Endothelial cell of umbilical vein (primary cell): ENCODE measurements around the gene TMEM234. TPM values are rescaled to one million over a fixed set of nuclear protein-coding genes. Genes with fewer than 3 reads are reported as not detected.

Experiments
- BruUV-seq: library from RNA; stranded (reverse); fragments of 400-500 nt; replicated peaks from 2 replicates; lab custom pipeline; 2021; lab: Mats Ljungman, UMichigan
- CTCF ChIA-PET: fragments of 300-600, 350-600 bp; sonication (Branson Sonifier 250); formaldehyde crosslinking; loops from one replicate; lab custom pipeline; 2021; ENCODE audit warnings: antibody characterized with exemption, inconsistent platforms; lab: Charles Lee
- POLR2A ChIA-PET: fragments of 300-600, 350-600 bp; sonication (Branson Sonifier 250); formaldehyde crosslinking; loops from one replicate; lab custom pipeline; 2021; ENCODE audit warnings: antibody characterized with exemption, inconsistent platforms; lab: Charles Lee
- DNase-seq: peaks from one replicate; pipeline ENCODE4 v3.0.0-alpha.2; 2011; ENCODE audit warnings: low read depth, low spot score
- FAIRE-seq: peaks from 2 replicates; lab custom pipeline; 2011; peaks lifted over from hg19 to GRCh38; lab: Jason Lieb, UNC
- H2AFZ ChIP-seq: 2 replicates; pipeline ENCODE4 v1.6.0; 2012; ENCODE audit warnings: low read depth, low read length, control low read depth, inconsistent platforms
- H3K27ac ChIP-seq: 2 replicates; pipeline ENCODE4 v1.5.1; 2011; ENCODE audit warnings: low read depth, mild to moderate bottlenecking, control low read depth, low read length, moderate library complexity; ENCODE audit not compliant: insufficient read depth
- H3K27me3 ChIP-seq, 2 experiments: 2 replicates each; pipeline versions ENCODE4 v1.6.0 to v1.6.1; 2011; ENCODE audit warnings: low read length in 2 of 2, mixed read lengths in 1 of 2; ENCODE audit not compliant: control insufficient read depth in 2 of 2, insufficient read depth in 2 of 2
- H3K36me3 ChIP-seq, 2 experiments: 2 replicates in 1 of 2; 3 replicates in 1 of 2; pipeline ENCODE4 v1.5.1; 2011; ENCODE audit warnings: low read length in 2 of 2, mild to moderate bottlenecking in 1 of 2, moderate library complexity in 1 of 2; ENCODE audit not compliant: control insufficient read depth in 2 of 2, insufficient read depth in 2 of 2; ENCODE audit errors: extremely low read depth in 1 of 2
- H3K4me1 ChIP-seq: 3 replicates; pipeline ENCODE4 v1.5.1; 2011; ENCODE audit warnings: mild to moderate bottlenecking, low read length; ENCODE audit not compliant: control insufficient read depth, insufficient read depth; ENCODE audit errors: extremely low read depth
- H3K4me2 ChIP-seq: 2 replicates; pipeline ENCODE4 v1.6.1; 2011; ENCODE audit warnings: low read length, control low read depth, mixed read lengths; ENCODE audit not compliant: insufficient read depth
- H3K4me3 ChIP-seq, 3 experiments: fragments of 200-600 bp in 1 of 3; sonication (generic), shearing (Covaris generic) in 1 of 3; replicated peaks in 1 of 3; 2 replicates each; pipeline ENCODE4 v1.5.1; 2011 to 2016; ENCODE audit warnings: control low read depth in 3 of 3, low read length in 3 of 3, mild to moderate bottlenecking in 2 of 3, inconsistent platforms in 1 of 3, low read depth in 1 of 3, moderate library complexity in 1 of 3; ENCODE audit not compliant: insufficient read depth in 1 of 3
- H3K79me2 ChIP-seq: 2 replicates; pipeline ENCODE4 v1.6.0; 2012; ENCODE audit warnings: low read length, inconsistent platforms; ENCODE audit not compliant: control insufficient read depth, insufficient read depth
- H3K9ac ChIP-seq: replicated peaks from 2 replicates; pipeline ENCODE3; 2011; ENCODE audit warnings: low read length, control low read depth; ENCODE audit not compliant: insufficient read depth; ENCODE audit errors: extremely low read depth
- H3K9me1 ChIP-seq: replicated peaks from 3 replicates; pipeline ENCODE4 v1.6.0; 2011; ENCODE audit warnings: mild to moderate bottlenecking, low read length; ENCODE audit not compliant: control insufficient read depth, insufficient read depth; ENCODE audit errors: extremely low read depth
- H3K9me3 ChIP-seq: replicated peaks from 2 replicates; pipeline ENCODE4 v1.5.1; 2012; ENCODE audit warnings: low read length, inconsistent platforms; ENCODE audit not compliant: control insufficient read depth, insufficient read depth
- H4K20me1 ChIP-seq: replicated peaks from 2 replicates; pipeline ENCODE3; 2011; ENCODE audit warnings: mild to moderate bottlenecking, low read length; ENCODE audit not compliant: control insufficient read depth, insufficient read depth; ENCODE audit errors: extremely low read depth
- EZH2 ChIP-seq: IDR thresholded peaks from 2 replicates; pipeline ENCODE4 v1.6.1; 2012; ENCODE audit warnings: borderline replicate concordance, low read depth, mild to moderate bottlenecking, moderate library complexity, low read length, inconsistent platforms; ENCODE audit not compliant: severe bottlenecking
- FOS ChIP-seq: IDR thresholded peaks from 2 replicates; pipeline ENCODE4 v1.6.1; 2011; ENCODE audit warnings: mild to moderate bottlenecking, low read length, moderate library complexity, borderline replicate concordance; ENCODE audit not compliant: insufficient read depth
- GATA2 ChIP-seq: IDR thresholded peaks from 2 replicates; pipeline ENCODE4 v1.7.0; 2011; ENCODE audit warnings: low read depth, mild to moderate bottlenecking, moderate library complexity, mixed read lengths, low read length; ENCODE audit not compliant: insufficient read length, insufficient read depth
- JUN ChIP-seq: IDR thresholded peaks from 2 replicates; pipeline ENCODE4 v1.6.1; 2011; ENCODE audit warnings: borderline replicate concordance, low read depth; ENCODE audit not compliant: insufficient read length, insufficient read depth
- MYC ChIP-seq: IDR thresholded peaks from one replicate; pipeline ENCODE4 v1.6.1; 2011; ENCODE audit warnings: mild to moderate bottlenecking, low read depth, low read length
- POLR2A ChIP-seq: IDR thresholded peaks from 2 replicates; pipeline ENCODE4 v1.6.1; 2012; ENCODE audit warnings: low read depth, mild to moderate bottlenecking, control low read depth, low read length
- POLR2AphosphoS5 ChIP-seq: IDR thresholded peaks from 2 replicates; pipeline ENCODE4 v1.6.1; 2012; ENCODE audit warnings: low read depth, mild to moderate bottlenecking, control low read depth, low read length, moderate library complexity; ENCODE audit not compliant: insufficient read depth
- dilution Hi-C: fragments of 300-500 bp; cut with MboI; formaldehyde crosslinking; loops from one replicate; pipeline ENCODE4 v1.15.0; 2019; ENCODE audit warnings: low sequenced_read_pairs; ENCODE audit not compliant: extremely low pct_ligation_motif_present
- intact Hi-C: fragments of 100-400 bp; cut with micrococcal nuclease; formaldehyde crosslinking; loops from one replicate; pipeline ENCODE4 v1.10.0; 2022
- polyA plus RNA-seq, 4 experiments: library from polyadenylated mRNA; depleted of rRNA in 3 of 4; stranded (reverse) in 3 of 4; unstranded in 1 of 4; fragments of >200 nt; gene quantifications; 2 replicates each; pipeline versions ENCODE4 v1.2.1 to v1.2.3, GENCODE V29; 2011 to 2012; ENCODE audit warnings: missing spikeins in 1 of 4
- total RNA-seq: library from RNA; stranded (reverse); gene quantifications from 2 replicates; pipeline ENCODE4 v1.2.3, GENCODE V29; 2021
- TF ChIP-seq, protein P1 (sequence below), 2 donors: IDR thresholded peaks; 1 replicate in 1 of 2; 2 replicates in 1 of 2; pipeline ENCODE4 v1.5.1; 2011; ENCODE audit warnings: low read length in 2 of 2, mild to moderate bottlenecking in 2 of 2, moderate library complexity in 2 of 2, control low read depth in 1 of 2, inconsistent platforms in 1 of 2, low read depth in 1 of 2; ENCODE audit not compliant: insufficient read depth in 1 of 2; ENCODE audit errors: extremely low read depth in 1 of 2
- TF ChIP-seq, protein P2 (sequence below): IDR thresholded peaks from 2 replicates; pipeline ENCODE4 v1.6.1; 2011; ENCODE audit not compliant: insufficient read depth, insufficient read length

TMEM234 gene
- total and polyA plus RNA-seq, 2 donors (not counting 3 experiments of a cell fraction or from before 2014, with no cell fraction given): 20.7 to 21.3 TPM

DNA sequence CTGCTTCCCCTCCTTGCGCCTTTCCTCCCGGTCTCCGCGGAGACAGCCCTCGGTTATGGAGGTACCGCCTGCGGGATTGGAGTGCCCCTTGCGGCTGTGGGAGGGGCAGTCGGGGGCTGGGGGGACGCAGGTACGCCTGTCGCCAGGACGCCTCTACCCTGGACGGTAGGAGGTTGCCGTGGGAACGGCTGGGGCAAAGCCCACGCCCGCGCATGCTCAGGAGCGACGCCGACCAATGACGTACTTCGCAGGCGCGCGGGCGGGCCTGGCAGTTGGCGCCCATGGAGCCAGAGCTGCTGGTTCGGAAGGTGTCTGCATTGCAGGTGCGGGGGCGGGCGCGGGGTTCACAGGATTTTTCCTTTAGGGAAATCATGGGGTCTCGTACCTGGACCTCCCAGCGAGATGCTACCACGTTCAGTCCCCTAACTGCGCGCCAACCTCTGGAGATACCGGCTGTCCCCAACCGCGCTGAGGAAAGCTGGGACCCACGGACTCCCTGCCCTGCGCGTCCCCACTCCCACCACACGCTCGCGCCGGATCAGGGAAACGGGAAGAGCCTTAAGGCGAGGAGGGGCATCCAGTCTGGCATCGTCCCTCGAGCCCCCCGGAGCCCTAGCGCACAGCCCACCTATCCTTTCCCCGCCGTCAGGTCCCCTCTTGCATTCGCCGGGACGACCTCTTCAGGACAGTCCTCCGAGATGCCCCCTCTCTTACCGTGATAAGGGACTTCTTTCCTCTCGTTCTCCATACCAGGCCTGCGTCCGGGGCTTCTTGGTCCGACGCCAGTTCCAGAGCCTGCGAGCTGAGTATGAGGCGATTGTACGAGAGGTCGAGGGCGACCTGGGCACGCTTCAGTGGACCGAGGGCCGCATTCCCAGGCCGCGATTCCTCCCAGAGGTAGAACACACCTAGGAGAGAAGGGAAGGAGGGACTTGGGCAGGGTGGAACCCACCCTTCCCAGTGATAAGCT lies 16.5 kb downstream of the TMEM234 start, which contains the start of gene IQCC:
Gene IQCC (plus strand): TSS at position 271 of the 970 bp plus-strand sequence. CDS start 11 bp downstream, at position 282.
- TSS peak; percentile 75 for BruUV-seq
- DNase-seq (peak; percentile 82), FAIRE-seq (peak; percentile 84)
- peak within 1 kb of the TSS; percentile 96 for H2AFZ ChIP-seq
- ChIA-PET CTCF (interaction anchor here (0.6 to 3.4 kb wide), 5 partner anchors 10 to 195 kb away, joined by 3 to 25 read pairs (median 4); no protein-coding TSS in a partner anchor), POLR2A (interaction anchor here (0.6 to 1.7 kb wide), 3 partner anchors 56 to 189 kb away, joined by 3 to 4 read pairs (median 3); partner anchors contain the start of gene MARCKSL1)
- TF ChIP-seq FOS (no peak), MYC (no peak), EZH2 (no peak), JUN (no peak), POLR2AphosphoS5 (peak; percentile 92), GATA2 (no peak), POLR2A (peak; percentile 86)
- TF ChIP-seq, protein P1, sequence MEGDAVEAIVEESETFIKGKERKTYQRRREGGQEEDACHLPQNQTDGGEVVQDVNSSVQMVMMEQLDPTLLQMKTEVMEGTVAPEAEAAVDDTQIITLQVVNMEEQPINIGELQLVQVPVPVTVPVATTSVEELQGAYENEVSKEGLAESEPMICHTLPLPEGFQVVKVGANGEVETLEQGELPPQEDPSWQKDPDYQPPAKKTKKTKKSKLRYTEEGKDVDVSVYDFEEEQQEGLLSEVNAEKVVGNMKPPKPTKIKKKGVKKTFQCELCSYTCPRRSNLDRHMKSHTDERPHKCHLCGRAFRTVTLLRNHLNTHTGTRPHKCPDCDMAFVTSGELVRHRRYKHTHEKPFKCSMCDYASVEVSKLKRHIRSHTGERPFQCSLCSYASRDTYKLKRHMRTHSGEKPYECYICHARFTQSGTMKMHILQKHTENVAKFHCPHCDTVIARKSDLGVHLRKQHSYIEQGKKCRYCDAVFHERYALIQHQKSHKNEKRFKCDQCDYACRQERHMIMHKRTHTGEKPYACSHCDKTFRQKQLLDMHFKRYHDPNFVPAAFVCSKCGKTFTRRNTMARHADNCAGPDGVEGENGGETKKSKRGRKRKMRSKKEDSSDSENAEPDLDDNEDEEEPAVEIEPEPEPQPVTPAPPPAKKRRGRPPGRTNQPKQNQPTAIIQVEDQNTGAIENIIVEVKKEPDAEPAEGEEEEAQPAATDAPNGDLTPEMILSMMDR (IDR thresholded peaks at IDR 0.05; ENCODE audit: extremely low read depth in 1 of 2, insufficient read depth in 1 of 2, low read depth in 1 of 2, low read length in 2 of 2): no peak
- TF ChIP-seq, protein P2, sequence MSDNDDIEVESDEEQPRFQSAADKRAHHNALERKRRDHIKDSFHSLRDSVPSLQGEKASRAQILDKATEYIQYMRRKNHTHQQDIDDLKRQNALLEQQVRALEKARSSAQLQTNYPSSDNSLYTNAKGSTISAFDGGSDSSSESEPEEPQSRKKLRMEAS: peak; percentile 30
- no peaks in the 10 kb centered on the region for H3K27me3 ChIP-seq
- H3K79me2 ChIP-seq: no peaks in the 10 kb centered on the region
- intact Hi-C loops: no loop called here
- no peaks in the 10 kb centered on the region for H4K20me1 ChIP-seq
- H3K4me1 ChIP-seq: peaks cover 27% of the 10 kb centered on the region
- H3K4me2 ChIP-seq: peak within 1 kb of the TSS; percentile 85
- no peaks in the 10 kb centered on the region for H3K9me1 ChIP-seq
- no peaks in the 10 kb centered on the region for H3K9me3 ChIP-seq
- H3K4me3 ChIP-seq: peak within 1 kb of the TSS; percentile 53 to 68 (median 68)
- peak within 1 kb of the TSS; percentile 19 for H3K27ac ChIP-seq
- dilution Hi-C loops: no loop called here
- peak within 1 kb of the TSS; percentile 83 for H3K9ac ChIP-seq
- no peaks in the 10 kb centered on the region for H3K36me3 ChIP-seq
